Karpas-422 (cell line): ENCODE data around the gene CBFA2T2. TPM values are rescaled to one million over a fixed set of nuclear protein-coding genes. Genes with fewer than 3 reads are reported as not detected.

Experiments used
- DNase-seq: peaks from one replicate; pipeline ENCODE4 v3.0.0-alpha.2; 2015
- H2AFZ ChIP-seq: fragments of 200-600 bp; sonication (generic); 2 replicates; pipeline ENCODE4 v1.6.1; 2014; ENCODE audit warnings: antibody characterized with exemption, low read length, mixed read lengths
- H3K27ac ChIP-seq: fragments of 200-600 bp; sonication (generic); 2 replicates; pipeline ENCODE4 v1.5.1; 2014; ENCODE audit warnings: mild to moderate bottlenecking, low read length, moderate library complexity
- H3K27me3 ChIP-seq: fragments of 200-600 bp; sonication (generic); 2 replicates; pipeline ENCODE4 v1.6.1; 2014; ENCODE audit warnings: low read length, mixed read lengths
- H3K36me3 ChIP-seq: fragments of 200-600 bp; sonication (generic); 2 replicates; pipeline ENCODE4 v1.6.1; 2014; ENCODE audit warnings: low read length, mixed read lengths; ENCODE audit not compliant: insufficient read depth
- H3K4me1 ChIP-seq: fragments of 200-600 bp; sonication (generic); 2 replicates; pipeline ENCODE4 v1.6.1; 2014; ENCODE audit warnings: mild to moderate bottlenecking, low read length, mixed read lengths
- H3K4me2 ChIP-seq: fragments of 200-600 bp; sonication (generic); 2 replicates; pipeline ENCODE4 v1.6.1; 2014; ENCODE audit warnings: low read length, low read depth, mild to moderate bottlenecking; ENCODE audit not compliant: poor library complexity, severe bottlenecking
- H3K4me3 ChIP-seq: fragments of 200-600 bp; sonication (generic); 2 replicates; pipeline ENCODE4 v1.5.1; 2014; ENCODE audit warnings: mild to moderate bottlenecking, antibody characterized with exemption, low read length, mixed read lengths
- H3K79me2 ChIP-seq: fragments of 200-600 bp; sonication (generic); 2 replicates; pipeline ENCODE4 v1.6.1; 2014; ENCODE audit warnings: mild to moderate bottlenecking, low read length, mixed read lengths
- H3K9ac ChIP-seq: fragments of 200-600 bp; sonication (generic); 2 replicates; pipeline ENCODE4 v1.6.0; 2014; ENCODE audit warnings: low read length
- H3K9me2 ChIP-seq: fragments of 200-600 bp; sonication (generic), shearing (Covaris generic); replicated peaks from 2 replicates; pipeline ENCODE4 v1.6.0; 2014; ENCODE audit warnings: mild to moderate bottlenecking, low read length, moderate library complexity; ENCODE audit not compliant: insufficient read depth
- H3K9me3 ChIP-seq: fragments of 300-700, 200-600 bp; sonication (generic); 2 replicates; pipeline ENCODE4 v1.6.1; 2014; ENCODE audit warnings: low read length, mixed read lengths
- H4K20me1 ChIP-seq: fragments of 200-600 bp; sonication (generic); 2 replicates; pipeline ENCODE4 v1.6.1; 2014; ENCODE audit warnings: mild to moderate bottlenecking, antibody characterized with exemption, low read length, low read depth; ENCODE audit not compliant: insufficient read depth
- total RNA-seq: library from RNA; depleted of rRNA; stranded (reverse); fragments of >200 nt; shearing (Covaris generic); gene quantifications from 2 replicates; pipeline ENCODE4 v1.2.3, GENCODE V29; 2014; ENCODE audit warnings: low replicate concordance

The CBFA2T2 gene
- total RNA-seq, 1 experiment from 2014 or later: 54.8 TPM

GRCh38 chr20:33621717-33622400, 132.0 kb downstream of the CBFA2T2 start:
- peak overlapping the region; percentile 43 for H3K4me2 ChIP-seq
- H3K36me3 ChIP-seq: peaks cover 32% of the 10 kb centered on the region; the same call in 1 of the 2 replicates
- H4K20me1 ChIP-seq: no peaks in the 10 kb centered on the region

DNA sequence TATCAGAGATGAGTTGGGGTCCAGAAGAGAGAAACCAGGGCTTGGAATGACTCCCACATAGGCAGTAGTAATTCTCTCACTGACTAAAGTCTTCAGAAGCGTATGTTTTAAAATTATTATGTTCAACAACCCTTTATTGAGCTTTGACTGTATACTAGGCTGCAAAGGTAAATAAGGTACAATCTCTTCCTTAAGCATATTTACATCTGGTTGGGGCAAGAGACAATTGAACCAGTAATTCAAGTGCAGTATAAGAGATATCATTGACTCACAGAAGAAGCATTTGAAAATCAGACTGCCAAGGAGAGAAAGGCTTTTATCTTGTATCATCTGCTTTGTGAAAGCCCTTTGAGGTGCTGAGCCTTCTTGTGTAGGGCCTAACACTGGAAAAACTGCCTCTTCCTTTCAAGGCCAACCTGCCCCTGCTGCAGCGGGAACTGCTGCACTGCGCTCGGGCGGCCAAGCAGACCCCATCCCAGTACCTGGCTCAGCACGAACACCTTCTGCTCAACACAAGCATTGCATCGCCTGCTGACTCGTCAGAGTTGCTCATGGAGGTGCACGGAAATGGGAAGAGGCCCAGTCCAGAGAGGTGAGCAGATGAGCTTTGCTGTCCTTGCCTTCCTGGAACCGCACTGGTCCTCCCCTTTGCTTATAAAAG, 132.9 kb downstream of the CBFA2T2 start:
- Histone ChIP-seq H3K79me2 (peaks cover 29% of the 10 kb centered on the region), H2AFZ (no peak overlapping the region), H3K4me1 (peaks cover 36% of the 10 kb centered on the region), H3K4me3 (no peak overlapping the region), H3K36me3 (peaks cover 28% of the 10 kb centered on the region; the same call in 1 of the 2 replicates), H4K20me1 (no peaks in the 10 kb centered on the region), H3K9me3 (no peaks in the 10 kb centered on the region), H3K9ac (no peak overlapping the region), H3K27ac (peak overlapping the region; percentile 83), H3K9me2 (no peaks in the 10 kb centered on the region), H3K4me2 (peak overlapping the region; percentile 43), H3K27me3 (no peaks in the 10 kb centered on the region)
- no peak for DNase-seq

More at GRCh38 chr20:33621717-33622400, 132.0 kb downstream of the CBFA2T2 start:
- Histone ChIP-seq H3K27ac (peak overlapping the region; percentile 83), H2AFZ (no peak overlapping the region), H3K4me1 (peaks cover 36% of the 10 kb centered on the region), H3K4me3 (0 out of 2 replicates have a peak overlapping the region, but pooled peaks have one; percentile 7), H3K9me3 (no peaks in the 10 kb centered on the region), H3K27me3 (no peaks in the 10 kb centered on the region), H3K9me2 (no peaks in the 10 kb centered on the region), H3K79me2 (peaks cover 30% of the 10 kb centered on the region), H3K9ac (peak overlapping the region; percentile 21)
- peak; percentile 65 for DNase-seq

GRCh38 chr20:33624399-33624798, 134.5 kb downstream of the CBFA2T2 start:
- no peak overlapping the region for H3K27ac ChIP-seq
- H3K4me1 ChIP-seq: peaks cover 32% of the 10 kb centered on the region
- H3K79me2 ChIP-seq: peaks cover 17% of the 10 kb centered on the region
- H3K4me2 ChIP-seq: no peak overlapping the region
- no peak for DNase-seq
- no peak overlapping the region for H3K9ac ChIP-seq
- peaks cover 35% of the 10 kb centered on the region; the same call in 1 of the 2 replicates for H3K36me3 ChIP-seq
- H2AFZ ChIP-seq: no peak overlapping the region
- H3K9me3 ChIP-seq: no peaks in the 10 kb centered on the region
- no peak overlapping the region for H3K4me3 ChIP-seq
- no peaks in the 10 kb centered on the region for H4K20me1 ChIP-seq
- H3K9me2 ChIP-seq: no peaks in the 10 kb centered on the region
- no peaks in the 10 kb centered on the region for H3K27me3 ChIP-seq

- no peaks in the 10 kb centered on the region for H3K9me3 ChIP-seq
These were observed 136.3 kb downstream of the CBFA2T2 start for GRCh38 chr20:33626190-33626589.

DNA sequence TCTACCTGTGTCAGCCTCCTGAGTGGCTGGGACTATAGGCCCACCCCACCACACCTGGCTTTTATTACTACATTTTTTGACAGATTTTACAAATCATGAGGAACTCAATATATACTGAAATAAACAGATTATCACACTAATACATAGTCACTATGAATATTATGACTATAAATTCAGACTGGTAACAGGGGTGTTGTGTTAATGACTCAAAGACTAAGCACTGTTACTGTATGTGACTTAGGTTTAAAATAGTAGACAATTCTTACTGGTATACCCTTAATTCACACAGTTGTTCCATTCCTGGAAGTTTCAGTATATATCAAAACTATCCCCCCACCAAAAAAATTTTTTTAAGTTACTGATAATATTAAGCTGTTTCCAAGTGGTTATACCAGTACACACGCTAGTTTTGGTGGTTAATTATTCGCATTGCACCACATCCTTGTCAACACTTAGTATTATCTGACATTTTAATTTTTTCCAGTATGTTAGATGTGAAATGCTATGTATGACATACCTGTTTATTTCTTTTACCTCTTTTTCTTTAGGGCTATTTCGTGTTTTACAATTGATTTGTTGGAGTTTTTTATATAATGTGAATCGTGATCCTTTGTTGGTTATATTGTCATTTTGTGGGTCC, 137.8 kb downstream of the CBFA2T2 start:
- no peaks in the 10 kb centered on the region for H3K9me3 ChIP-seq
- H3K27ac ChIP-seq: no peak overlapping the region
- H3K9me2 ChIP-seq: no peaks in the 10 kb centered on the region
- DNase-seq: no peak
- no peaks in the 10 kb centered on the region for H3K27me3 ChIP-seq
- H3K4me3 ChIP-seq: no peak overlapping the region
- 0 out of 2 replicates have a peak, but pooled peaks cover under 1% of the 10 kb centered on the region for H3K4me1 ChIP-seq
- no peaks in the 10 kb centered on the region for H4K20me1 ChIP-seq
- peaks cover 6% of the 10 kb centered on the region for H3K79me2 ChIP-seq
- H3K9ac ChIP-seq: no peak overlapping the region
- no peak overlapping the region for H3K4me2 ChIP-seq
- no peak overlapping the region for H2AFZ ChIP-seq
- H3K36me3 ChIP-seq: peaks cover 50% of the 10 kb centered on the region; the same call in 1 of the 2 replicates

More at GRCh38 chr20:33626190-33626589, 136.3 kb downstream of the CBFA2T2 start:
- Histone ChIP-seq H3K9ac (no peak overlapping the region), H3K27me3 (no peaks in the 10 kb centered on the region), H3K4me1 (peaks cover 15% of the 10 kb centered on the region), H3K4me3 (no peak overlapping the region), H4K20me1 (no peaks in the 10 kb centered on the region), H3K36me3 (peaks cover 49% of the 10 kb centered on the region; the same call in 1 of the 2 replicates), H3K4me2 (no peak overlapping the region), H3K27ac (no peak overlapping the region), H3K79me2 (peaks cover 12% of the 10 kb centered on the region), H2AFZ (no peak overlapping the region), H3K9me2 (no peaks in the 10 kb centered on the region)
- DNase-seq: no peak

- Histone ChIP-seq H3K27ac (no peak overlapping the region), H3K9me2 (no peaks in the 10 kb centered on the region), H3K9me3 (no peaks in the 10 kb centered on the region), H3K4me3 (no peak overlapping the region), H3K4me1 (no peaks in the 10 kb centered on the region), H3K4me2 (no peak overlapping the region), H3K79me2 (no peaks in the 10 kb centered on the region), H3K27me3 (no peaks in the 10 kb centered on the region), H3K9ac (no peak overlapping the region), H3K36me3 (peaks cover 36% of the 10 kb centered on the region; the same call in 1 of the 2 replicates), H2AFZ (no peak overlapping the region), H4K20me1 (no peaks in the 10 kb centered on the region)
- no peak for DNase-seq
These were observed 139.6 kb downstream of the CBFA2T2 start for GRCh38 chr20:33629533-33629932.

DNA sequence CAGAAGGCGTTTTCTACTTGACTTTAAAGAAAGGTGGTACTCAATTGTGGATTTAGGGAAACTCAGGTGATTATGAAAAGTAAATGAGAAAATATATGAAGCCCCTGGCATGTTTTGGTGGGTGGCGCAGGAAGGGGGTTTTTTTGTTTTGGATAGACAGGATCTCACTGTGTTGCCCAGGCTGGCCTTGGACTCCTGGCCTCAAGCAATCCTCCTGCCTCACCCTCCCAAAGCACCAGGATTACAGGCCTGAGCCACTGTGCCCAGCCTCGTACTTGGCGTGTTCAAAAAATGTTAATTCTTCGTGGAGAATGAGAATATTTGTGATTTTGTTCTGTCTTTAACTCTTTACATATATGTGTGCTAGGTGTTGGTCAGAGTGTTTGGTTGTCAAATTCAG, 140.1 kb downstream of the CBFA2T2 start:
- H4K20me1 ChIP-seq: no peaks in the 10 kb centered on the region
- no peak overlapping the region for H3K4me2 ChIP-seq
- H3K27me3 ChIP-seq: no peaks in the 10 kb centered on the region
- no peaks in the 10 kb centered on the region for H3K79me2 ChIP-seq
- no peak for DNase-seq
- H2AFZ ChIP-seq: no peak overlapping the region
- no peaks in the 10 kb centered on the region for H3K4me1 ChIP-seq
- no peak overlapping the region for H3K27ac ChIP-seq
- no peaks in the 10 kb centered on the region for H3K9me3 ChIP-seq
- H3K9ac ChIP-seq: no peak overlapping the region
- peaks cover 35% of the 10 kb centered on the region; the same call in 1 of the 2 replicates for H3K36me3 ChIP-seq
- no peaks in the 10 kb centered on the region for H3K9me2 ChIP-seq
- no peak overlapping the region for H3K4me3 ChIP-seq

GRCh38 chr20:33630507-33630906, 140.6 kb downstream of the CBFA2T2 start:
- Histone ChIP-seq H3K36me3 (peaks cover 35% of the 10 kb centered on the region; the same call in 1 of the 2 replicates), H2AFZ (no peak overlapping the region), H3K27ac (no peak overlapping the region), H3K9me2 (no peaks in the 10 kb centered on the region), H3K4me1 (no peaks in the 10 kb centered on the region), H3K79me2 (no peaks in the 10 kb centered on the region), H3K27me3 (no peaks in the 10 kb centered on the region), H3K4me3 (no peak overlapping the region), H3K9me3 (no peaks in the 10 kb centered on the region), H3K4me2 (no peak overlapping the region), H4K20me1 (no peaks in the 10 kb centered on the region), H3K9ac (no peak overlapping the region)
- no peak for DNase-seq
